IMR-90 (cell line): Measurements from ENCODE around the gene CACNA1D. TPM values are rescaled to one million over a fixed set of nuclear protein-coding genes. Genes with fewer than 3 reads are reported as not detected.

Experiments used
- ATAC-seq: fragments of 200-7000 bp; cut with Tn5 transposase; 2 replicates; pipeline ENCODE4 v1.9.1; 2020; ENCODE audit warnings: low read depth, mild to moderate bottlenecking, moderate library complexity
- BruUV-seq: library from RNA; stranded (reverse); fragments of 400-500 nt; replicated peaks from 2 replicates; lab custom pipeline; 2021; lab: Mats Ljungman, UMichigan
- CTCF ChIA-PET: fragments of 300-600 bp; formaldehyde crosslinking; extraction: SDS; loops from one replicate; lab custom pipeline; 2021; ENCODE audit warnings: antibody characterized with exemption; lab: Yijun Ruan, JAX
- POLR2A ChIA-PET: fragments of 300-600 bp; sonication (Branson Sonifier 250); formaldehyde crosslinking; loops from one replicate; lab custom pipeline; 2022; ENCODE audit warnings: antibody characterized with exemption; ENCODE audit not compliant: unreplicated experiment; lab: Charles Lee
- DNase-seq: peaks from one replicate; pipeline ENCODE4 v3.0.0; 2013
- H2AFZ ChIP-seq: replicated peaks from 2 replicates; pipeline ENCODE3; 2013; ENCODE audit warnings: low read length, mild to moderate bottlenecking; ENCODE audit not compliant: poor library complexity
- H2AK5ac ChIP-seq: 2 replicates; pipeline ENCODE4 v1.6.1; 2013; ENCODE audit warnings: low read depth, low read length, inconsistent platforms
- H2AK9ac ChIP-seq: replicated peaks from 2 replicates; pipeline ENCODE3; 2013; ENCODE audit warnings: mild to moderate bottlenecking, low read depth, low read length, moderate library complexity; ENCODE audit not compliant: poor library complexity
- H2BK120ac ChIP-seq: 2 replicates; pipeline ENCODE4 v1.6.1; 2013; ENCODE audit warnings: low read depth, low read length, inconsistent platforms
- H2BK15ac ChIP-seq: 3 replicates; pipeline ENCODE4 v1.6.1; 2013; ENCODE audit warnings: low read depth, low read length, inconsistent platforms
- H2BK20ac ChIP-seq: 2 replicates; pipeline ENCODE4 v1.6.1; 2013; ENCODE audit warnings: low read depth, mild to moderate bottlenecking, inconsistent platforms, low read length, moderate library complexity
- H2BK5ac ChIP-seq: 2 replicates; pipeline ENCODE4 v1.6.1; 2013; ENCODE audit warnings: mild to moderate bottlenecking, low read depth, low read length, inconsistent platforms; ENCODE audit not compliant: poor library complexity, severe bottlenecking
- H3K14ac ChIP-seq: replicated peaks from 2 replicates; pipeline ENCODE4 v1.6.1; 2013; ENCODE audit warnings: low read depth, low read length, inconsistent platforms
- H3K18ac ChIP-seq: 2 replicates; pipeline ENCODE4 v1.6.1; 2013; ENCODE audit warnings: low read depth, low read length, control low read depth
- H3K23ac ChIP-seq: 2 replicates; pipeline ENCODE4 v1.6.1; 2013; ENCODE audit warnings: low read depth, low read length, inconsistent platforms
- H3K27ac ChIP-seq: 2 replicates; pipeline ENCODE4 v1.5.1; 2013; ENCODE audit warnings: mild to moderate bottlenecking, control low read depth, low read length; ENCODE audit not compliant: insufficient read depth
- H3K27me3 ChIP-seq: 2 replicates; pipeline ENCODE4 v1.6.1; 2013; ENCODE audit warnings: low read length; ENCODE audit not compliant: control insufficient read depth, insufficient read depth
- H3K36me3 ChIP-seq: 2 replicates; pipeline ENCODE4 v1.6.1; 2013; ENCODE audit warnings: low read length, mixed read lengths; ENCODE audit not compliant: control insufficient read depth, insufficient read depth
- H3K4ac ChIP-seq: 2 replicates; pipeline ENCODE4 v1.6.1; 2013; ENCODE audit warnings: low read depth, low read length, inconsistent platforms
- H3K4me1 ChIP-seq: 2 replicates; pipeline ENCODE4 v1.6.1; 2013; ENCODE audit warnings: low read length, mixed read lengths; ENCODE audit not compliant: control insufficient read depth, insufficient read depth
- H3K4me2 ChIP-seq: 2 replicates; pipeline ENCODE4 v1.6.1; 2013; ENCODE audit warnings: low read depth, mild to moderate bottlenecking, control low read depth, low read length, moderate library complexity
- H3K4me3 ChIP-seq: 2 replicates; pipeline ENCODE4 v1.5.1; 2013; ENCODE audit warnings: low read depth, mild to moderate bottlenecking, control low read depth, low read length, moderate library complexity; ENCODE audit not compliant: insufficient read depth
- H3K56ac ChIP-seq: 2 replicates; pipeline ENCODE4 v1.6.1; 2013; ENCODE audit warnings: low read length, inconsistent platforms; ENCODE audit not compliant: insufficient read depth; ENCODE audit errors: extremely low read depth
- H3K79me1 ChIP-seq, 2 experiments: 2 replicates each; pipeline ENCODE4 v1.6.1; 2013; ENCODE audit warnings: low read length in 2 of 2, inconsistent platforms in 1 of 2, low read depth in 1 of 2
- H3K9ac ChIP-seq: 2 replicates; pipeline ENCODE4 v1.6.1; 2013; ENCODE audit warnings: low read depth, low read length, control low read depth
- H3K9me1 ChIP-seq: 2 replicates; pipeline ENCODE4 v1.6.1; 2013; ENCODE audit warnings: low read length, inconsistent platforms; ENCODE audit not compliant: insufficient read depth
- H3K9me3 ChIP-seq: 2 replicates; pipeline ENCODE4 v1.6.1; 2013; ENCODE audit warnings: low read length; ENCODE audit not compliant: control insufficient read depth, insufficient read depth
- H4K20me1 ChIP-seq: 2 replicates; pipeline ENCODE4 v1.6.1; 2013; ENCODE audit warnings: low read length, inconsistent platforms; ENCODE audit not compliant: insufficient read depth
- H4K5ac ChIP-seq: 2 replicates; pipeline ENCODE4 v1.6.1; 2013; ENCODE audit warnings: mild to moderate bottlenecking, low read depth, low read length, control low read depth
- H4K8ac ChIP-seq, 2 experiments: 2 replicates each; pipeline ENCODE4 v1.6.1; 2013; ENCODE audit warnings: low read depth in 2 of 2, low read length in 2 of 2, control low read depth in 1 of 2, inconsistent platforms in 1 of 2
- H4K91ac ChIP-seq: 2 replicates; pipeline ENCODE4 v1.6.1; 2013; ENCODE audit warnings: low read depth, low read length, inconsistent platforms; ENCODE audit not compliant: insufficient read depth
- BHLHE40 ChIP-seq: fragments of 150-350 bp; IDR thresholded peaks from 2 replicates; pipeline ENCODE4 v1.6.1; 2016; ENCODE audit warnings: mild to moderate bottlenecking, low read depth, low read length
- CEBPB ChIP-seq: IDR thresholded peaks from 2 replicates; pipeline ENCODE4 v1.6.1; 2012; ENCODE audit warnings: low read depth, low read length, improper control_type of control experiment
- CHD1 ChIP-seq: IDR thresholded peaks from 2 replicates; pipeline ENCODE4 v1.6.1; 2012; ENCODE audit warnings: low read depth, low read length, improper control_type of control experiment
- FOS ChIP-seq: fragments of 150-350 bp; IDR thresholded peaks from 2 replicates; pipeline ENCODE4 v1.6.1; 2016; ENCODE audit warnings: low read depth, low read length
- MAFK ChIP-seq: IDR thresholded peaks from 2 replicates; pipeline ENCODE4 v1.6.1; 2012; ENCODE audit warnings: low read depth, low read length, improper control_type of control experiment
- MXI1 ChIP-seq: IDR thresholded peaks from 2 replicates; pipeline ENCODE4 v1.6.1; 2012; ENCODE audit warnings: low read depth, mild to moderate bottlenecking, low read length, moderate library complexity, borderline replicate concordance
- POLR2A ChIP-seq: IDR thresholded peaks from 2 replicates; pipeline ENCODE4 v1.6.1; 2012; ENCODE audit warnings: mild to moderate bottlenecking, low read depth, low read length
- RAD21 ChIP-seq: IDR thresholded peaks from 2 replicates; pipeline ENCODE4 v1.6.1; 2012; ENCODE audit warnings: low read length, improper control_type of control experiment
- RCOR1 ChIP-seq: IDR thresholded peaks from 2 replicates; pipeline ENCODE4 v1.6.1; 2012; ENCODE audit warnings: mild to moderate bottlenecking, low read length, improper control_type of control experiment; ENCODE audit not compliant: insufficient replicate concordance
- SMC3 ChIP-seq: fragments of 150-350 bp; IDR thresholded peaks from 2 replicates; pipeline ENCODE4 v1.6.1; 2016; ENCODE audit warnings: low read depth, mild to moderate bottlenecking, antibody characterized with exemption, low read length, moderate library complexity
- WGBS, 2 experiments: methylation state at CpG; one replicate each; pipeline versions ENCODE4 v1.1.5 to v1.1.7; 2013; ENCODE audit warnings: missing lambda C conversion rate in 2 of 2; ENCODE audit not compliant: insufficient read length in 1 of 2; ENCODE audit errors: extremely low coverage in 2 of 2; 5-methylcytosine and 5-hydroxymethylcytosine counted together
- dilution Hi-C: fragments of 300-500 bp; cut with HindIII; formaldehyde crosslinking; loops from one replicate; pipeline ENCODE4 v1.14.3; 2018; ENCODE audit warnings: low sequenced_read_pairs; ENCODE audit not compliant: unreplicated experiment
- in situ Hi-C: fragments of 300-500 bp; cut with MboI; formaldehyde crosslinking; loops from 3 replicates; pipeline ENCODE4 v1.14.3; 2019; ENCODE audit warnings: low sequenced_read_pairs, inconsistent platforms, mixed read lengths
- intact Hi-C: fragments of 100-400 bp; cut with micrococcal nuclease; formaldehyde crosslinking; loops from 2 replicates; pipeline ENCODE4 v1.10.0; 2022
- polyA plus RNA-seq, 3 experiments: library from polyadenylated mRNA; depleted of rRNA; stranded (reverse); fragments of >200 nt; gene quantifications; 2 replicates each; pipeline ENCODE4 v1.2.3, GENCODE V29; 2012; ENCODE audit warnings: low replicate concordance in 1 of 3
- total RNA-seq: library from RNA; depleted of rRNA; stranded (reverse); fragments of >200 nt; gene quantifications from 2 replicates; pipeline ENCODE4 v1.2.3, GENCODE V29; 2012
- TF ChIP-seq, protein P1 (sequence below): conservative IDR thresholded peaks from 2 replicates; pipeline ENCODE4 v1.5.1; 2012; ENCODE audit warnings: mild to moderate bottlenecking, low read depth, low read length, improper control_type of control experiment
- TF ChIP-seq, protein P2 (sequence below): fragments of 150-350 bp; IDR thresholded peaks from 2 replicates; pipeline ENCODE4 v1.6.1; 2016; ENCODE audit warnings: low read depth, mild to moderate bottlenecking, low read length, moderate library complexity, borderline replicate concordance

Gene CACNA1D
- total and polyA plus RNA-seq, 2 of the 4 experiments (the other 2 are of a cell fraction) = 0.07 TPM; not detected in 1

DNA sequence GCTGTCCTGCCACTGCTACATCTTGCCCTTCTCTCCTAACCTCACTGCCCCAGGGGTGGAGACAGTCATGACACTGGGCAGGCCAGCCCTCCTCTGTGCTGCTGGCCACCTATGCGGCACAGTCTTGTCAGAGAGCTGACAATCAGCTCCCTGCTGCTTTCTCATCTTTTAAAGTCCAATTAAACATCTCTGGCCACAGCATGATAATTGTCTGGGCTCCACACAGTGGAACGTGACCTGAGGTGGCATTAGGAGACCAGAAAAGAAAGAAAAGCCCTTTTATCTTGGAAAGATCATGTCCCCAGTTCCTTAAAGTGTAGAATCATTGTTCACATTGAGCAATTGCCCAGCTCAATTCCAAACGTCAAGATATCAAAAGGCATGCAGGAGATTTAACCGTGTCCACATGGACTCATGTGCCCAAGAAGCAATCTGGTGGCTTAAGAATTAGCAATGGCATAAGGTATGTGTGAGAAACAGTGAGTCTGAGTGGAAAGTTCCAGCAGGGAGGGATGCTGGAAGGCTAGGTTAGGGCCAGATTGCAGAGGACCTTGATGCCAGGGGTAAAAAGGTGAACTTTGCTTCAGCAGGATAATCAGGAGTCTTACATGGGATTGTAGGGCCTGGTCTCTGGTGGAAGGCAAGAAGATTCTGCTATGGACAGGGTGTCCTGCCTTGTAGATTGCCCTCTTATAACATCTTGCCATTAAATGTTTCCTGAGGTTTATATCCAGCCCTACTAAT is 15.3 kb upstream of the CACNA1D start:
- no peak for TF ChIP-seq POLR2A
- TF ChIP-seq, protein P1, sequence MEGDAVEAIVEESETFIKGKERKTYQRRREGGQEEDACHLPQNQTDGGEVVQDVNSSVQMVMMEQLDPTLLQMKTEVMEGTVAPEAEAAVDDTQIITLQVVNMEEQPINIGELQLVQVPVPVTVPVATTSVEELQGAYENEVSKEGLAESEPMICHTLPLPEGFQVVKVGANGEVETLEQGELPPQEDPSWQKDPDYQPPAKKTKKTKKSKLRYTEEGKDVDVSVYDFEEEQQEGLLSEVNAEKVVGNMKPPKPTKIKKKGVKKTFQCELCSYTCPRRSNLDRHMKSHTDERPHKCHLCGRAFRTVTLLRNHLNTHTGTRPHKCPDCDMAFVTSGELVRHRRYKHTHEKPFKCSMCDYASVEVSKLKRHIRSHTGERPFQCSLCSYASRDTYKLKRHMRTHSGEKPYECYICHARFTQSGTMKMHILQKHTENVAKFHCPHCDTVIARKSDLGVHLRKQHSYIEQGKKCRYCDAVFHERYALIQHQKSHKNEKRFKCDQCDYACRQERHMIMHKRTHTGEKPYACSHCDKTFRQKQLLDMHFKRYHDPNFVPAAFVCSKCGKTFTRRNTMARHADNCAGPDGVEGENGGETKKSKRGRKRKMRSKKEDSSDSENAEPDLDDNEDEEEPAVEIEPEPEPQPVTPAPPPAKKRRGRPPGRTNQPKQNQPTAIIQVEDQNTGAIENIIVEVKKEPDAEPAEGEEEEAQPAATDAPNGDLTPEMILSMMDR = no peak
- no peak for TF ChIP-seq RCOR1
- no peak for TF ChIP-seq CEBPB
- TF ChIP-seq RAD21 = no peak
- TF ChIP-seq SMC3 = no peak
- TF ChIP-seq MAFK = no peak
- TF ChIP-seq FOS = no peak
- no peak for TF ChIP-seq CHD1
- TF ChIP-seq, protein P2, sequence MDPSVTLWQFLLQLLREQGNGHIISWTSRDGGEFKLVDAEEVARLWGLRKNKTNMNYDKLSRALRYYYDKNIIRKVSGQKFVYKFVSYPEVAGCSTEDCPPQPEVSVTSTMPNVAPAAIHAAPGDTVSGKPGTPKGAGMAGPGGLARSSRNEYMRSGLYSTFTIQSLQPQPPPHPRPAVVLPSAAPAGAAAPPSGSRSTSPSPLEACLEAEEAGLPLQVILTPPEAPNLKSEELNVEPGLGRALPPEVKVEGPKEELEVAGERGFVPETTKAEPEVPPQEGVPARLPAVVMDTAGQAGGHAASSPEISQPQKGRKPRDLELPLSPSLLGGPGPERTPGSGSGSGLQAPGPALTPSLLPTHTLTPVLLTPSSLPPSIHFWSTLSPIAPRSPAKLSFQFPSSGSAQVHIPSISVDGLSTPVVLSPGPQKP = no peak
- TF ChIP-seq BHLHE40 = no peak
- no peak for TF ChIP-seq MXI1
- Histone ChIP-seq H3K79me1 (no peaks in the 10 kb centered on the region), H3K27ac (no peak overlapping the region), H3K4ac (no peak overlapping the region), H4K8ac (no peak overlapping the region), H4K91ac (no peak overlapping the region), H2AK5ac (no peak overlapping the region), H3K4me3 (no peak overlapping the region), H3K14ac (no peak overlapping the region), H3K4me2 (no peak overlapping the region), H3K36me3 (no peaks in the 10 kb centered on the region), H2BK120ac (no peak overlapping the region), H4K5ac (no peak overlapping the region), H2AFZ (no peak overlapping the region), H3K9me1 (no peaks in the 10 kb centered on the region), H3K18ac (no peak overlapping the region), H2BK20ac (no peak overlapping the region), H3K9ac (no peak overlapping the region), H3K56ac (no peak overlapping the region), H3K23ac (no peak overlapping the region; the same call in 1 of the 2 replicates), H4K20me1 (no peaks in the 10 kb centered on the region), H3K4me1 (no peaks in the 10 kb centered on the region), H3K9me3 (no peaks in the 10 kb centered on the region), H2AK9ac (no peak overlapping the region), H2BK5ac (no peak overlapping the region), H2BK15ac (no peak overlapping the region), H3K27me3 (no peaks in the 10 kb centered on the region; the same call in 1 of the 2 replicates)
- 52% methylated on average over 3 of the region's 4 CpGs; no CpG with 5 or more reads in 1 of the 2 experiments for WGBS, 2 experiments
- no TSS peak for BruUV-seq
- in situ Hi-C loops = no loop called here
- intact Hi-C loops = no loop called here
- ChIA-PET CTCF (no interaction called here), POLR2A (no interaction called here)
- dilution Hi-C loops = no loop called here
- ATAC-seq (no peak), DNase-seq (no peak)
